HL-60 (cell line): ENCODE results near the gene AK5.

Experiments used
- DNase-seq, 2 experiments: peaks; one replicate each; pipeline ENCODE4 v3.0.0-alpha.2; 2010 to 2020; ENCODE audit warnings: low read depth in 1 of 2, low spot score in 1 of 2
- H3K27ac ChIP-seq: fragments of 250-450 bp; sonication (Bioruptor Pico); replicated peaks from 2 replicates; pipeline ENCODE4 v1.5.1; 2020; ENCODE audit warnings: mild to moderate bottlenecking, moderate library complexity
- H3K27me3 ChIP-seq: fragments of 250-450 bp; sonication (Bioruptor Pico); 2 replicates; pipeline ENCODE4 v1.5.1; 2021; ENCODE audit warnings: mild to moderate bottlenecking, moderate library complexity; ENCODE audit not compliant: insufficient read depth, poor library complexity, severe bottlenecking
- H3K4me3 ChIP-seq: replicated peaks from 2 replicates; pipeline ENCODE4 v1.5.1; 2011; ENCODE audit warnings: mild to moderate bottlenecking, control low read depth, low read length; ENCODE audit not compliant: insufficient read depth
- GABPA ChIP-seq: IDR thresholded peaks from 2 replicates; pipeline ENCODE4 v1.6.1; 2012; ENCODE audit warnings: low read depth
- POLR2AphosphoS5 ChIP-seq: IDR thresholded peaks from 2 replicates; pipeline ENCODE4 v1.6.1; 2012; ENCODE audit warnings: low read depth
- SPI1 ChIP-seq: IDR thresholded peaks from 2 replicates; pipeline ENCODE4 v1.6.1; 2012; ENCODE audit warnings: low read depth, mild to moderate bottlenecking, borderline replicate concordance
- TF ChIP-seq, protein P1 (sequence below): IDR thresholded peaks from one replicate; pipeline ENCODE4 v1.5.1; 2011; ENCODE audit warnings: low read length, control low read depth, inconsistent platforms; ENCODE audit not compliant: insufficient read depth
- TF ChIP-seq, protein P2 (sequence below): IDR thresholded peaks from 2 replicates; pipeline ENCODE4 v1.6.1; 2012; ENCODE audit warnings: low read depth; ENCODE audit not compliant: insufficient replicate concordance

AK5 gene

DNA sequence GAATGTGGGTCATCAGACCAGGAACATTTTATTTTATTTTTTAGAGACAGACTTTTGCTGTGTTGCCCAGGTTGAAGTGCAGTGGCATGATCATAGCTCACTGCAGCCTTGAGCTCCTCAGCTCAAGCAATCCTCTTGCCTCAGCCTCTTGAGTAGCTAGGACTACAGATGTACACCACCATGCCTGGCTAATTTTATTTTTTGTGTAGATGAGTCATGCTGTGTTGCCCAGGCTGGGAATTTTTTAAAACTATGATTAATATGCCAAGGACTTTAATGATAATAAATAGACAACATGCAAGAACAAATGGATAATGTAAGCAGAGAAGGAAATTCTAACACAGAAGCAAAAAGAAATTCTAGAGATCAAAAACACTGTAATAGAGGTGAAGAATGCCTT, 142.4 kb downstream of the AK5 start:
- Histone ChIP-seq H3K27me3 (no peaks in the 10 kb centered on the region), H3K4me3 (no peak overlapping the region), H3K27ac (no peak overlapping the region)
- TF ChIP-seq GABPA (no peak), SPI1 (no peak), POLR2AphosphoS5 (no peak)
- TF ChIP-seq, protein P1, sequence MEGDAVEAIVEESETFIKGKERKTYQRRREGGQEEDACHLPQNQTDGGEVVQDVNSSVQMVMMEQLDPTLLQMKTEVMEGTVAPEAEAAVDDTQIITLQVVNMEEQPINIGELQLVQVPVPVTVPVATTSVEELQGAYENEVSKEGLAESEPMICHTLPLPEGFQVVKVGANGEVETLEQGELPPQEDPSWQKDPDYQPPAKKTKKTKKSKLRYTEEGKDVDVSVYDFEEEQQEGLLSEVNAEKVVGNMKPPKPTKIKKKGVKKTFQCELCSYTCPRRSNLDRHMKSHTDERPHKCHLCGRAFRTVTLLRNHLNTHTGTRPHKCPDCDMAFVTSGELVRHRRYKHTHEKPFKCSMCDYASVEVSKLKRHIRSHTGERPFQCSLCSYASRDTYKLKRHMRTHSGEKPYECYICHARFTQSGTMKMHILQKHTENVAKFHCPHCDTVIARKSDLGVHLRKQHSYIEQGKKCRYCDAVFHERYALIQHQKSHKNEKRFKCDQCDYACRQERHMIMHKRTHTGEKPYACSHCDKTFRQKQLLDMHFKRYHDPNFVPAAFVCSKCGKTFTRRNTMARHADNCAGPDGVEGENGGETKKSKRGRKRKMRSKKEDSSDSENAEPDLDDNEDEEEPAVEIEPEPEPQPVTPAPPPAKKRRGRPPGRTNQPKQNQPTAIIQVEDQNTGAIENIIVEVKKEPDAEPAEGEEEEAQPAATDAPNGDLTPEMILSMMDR, result no peak
- TF ChIP-seq, protein P2, sequence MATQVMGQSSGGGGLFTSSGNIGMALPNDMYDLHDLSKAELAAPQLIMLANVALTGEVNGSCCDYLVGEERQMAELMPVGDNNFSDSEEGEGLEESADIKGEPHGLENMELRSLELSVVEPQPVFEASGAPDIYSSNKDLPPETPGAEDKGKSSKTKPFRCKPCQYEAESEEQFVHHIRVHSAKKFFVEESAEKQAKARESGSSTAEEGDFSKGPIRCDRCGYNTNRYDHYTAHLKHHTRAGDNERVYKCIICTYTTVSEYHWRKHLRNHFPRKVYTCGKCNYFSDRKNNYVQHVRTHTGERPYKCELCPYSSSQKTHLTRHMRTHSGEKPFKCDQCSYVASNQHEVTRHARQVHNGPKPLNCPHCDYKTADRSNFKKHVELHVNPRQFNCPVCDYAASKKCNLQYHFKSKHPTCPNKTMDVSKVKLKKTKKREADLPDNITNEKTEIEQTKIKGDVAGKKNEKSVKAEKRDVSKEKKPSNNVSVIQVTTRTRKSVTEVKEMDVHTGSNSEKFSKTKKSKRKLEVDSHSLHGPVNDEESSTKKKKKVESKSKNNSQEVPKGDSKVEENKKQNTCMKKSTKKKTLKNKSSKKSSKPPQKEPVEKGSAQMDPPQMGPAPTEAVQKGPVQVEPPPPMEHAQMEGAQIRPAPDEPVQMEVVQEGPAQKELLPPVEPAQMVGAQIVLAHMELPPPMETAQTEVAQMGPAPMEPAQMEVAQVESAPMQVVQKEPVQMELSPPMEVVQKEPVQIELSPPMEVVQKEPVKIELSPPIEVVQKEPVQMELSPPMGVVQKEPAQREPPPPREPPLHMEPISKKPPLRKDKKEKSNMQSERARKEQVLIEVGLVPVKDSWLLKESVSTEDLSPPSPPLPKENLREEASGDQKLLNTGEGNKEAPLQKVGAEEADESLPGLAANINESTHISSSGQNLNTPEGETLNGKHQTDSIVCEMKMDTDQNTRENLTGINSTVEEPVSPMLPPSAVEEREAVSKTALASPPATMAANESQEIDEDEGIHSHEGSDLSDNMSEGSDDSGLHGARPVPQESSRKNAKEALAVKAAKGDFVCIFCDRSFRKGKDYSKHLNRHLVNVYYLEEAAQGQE, result no peak
- no peak for DNase-seq

DNA sequence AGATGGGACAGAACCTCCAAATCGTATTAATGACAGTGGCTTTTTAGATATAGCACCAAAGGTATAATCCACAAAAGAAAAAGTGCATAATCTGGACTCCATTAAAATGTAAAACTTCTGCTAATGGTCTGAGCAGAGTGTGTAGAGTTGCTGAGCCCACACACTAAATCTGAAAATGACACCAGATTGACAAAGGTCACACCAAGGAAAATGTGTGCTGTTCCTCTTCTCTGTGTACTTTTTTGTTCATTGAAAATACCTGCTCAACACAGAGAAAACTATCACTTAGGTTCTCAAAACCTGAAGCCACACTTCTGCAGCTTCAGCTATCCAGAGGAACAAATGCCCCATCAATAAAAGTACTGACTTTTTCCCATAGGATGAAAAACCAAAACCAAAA, 146.2 kb downstream of the AK5 start:
- Histone ChIP-seq H3K27ac (no peak overlapping the region), H3K27me3 (no peaks in the 10 kb centered on the region), H3K4me3 (no peak overlapping the region)
- DNase-seq, result no peak
- TF ChIP-seq GABPA, result no peak
- TF ChIP-seq, protein P1, result no peak
- TF ChIP-seq SPI1, result no peak
- TF ChIP-seq, protein P2, result no peak
- no peak for TF ChIP-seq POLR2AphosphoS5

DNA sequence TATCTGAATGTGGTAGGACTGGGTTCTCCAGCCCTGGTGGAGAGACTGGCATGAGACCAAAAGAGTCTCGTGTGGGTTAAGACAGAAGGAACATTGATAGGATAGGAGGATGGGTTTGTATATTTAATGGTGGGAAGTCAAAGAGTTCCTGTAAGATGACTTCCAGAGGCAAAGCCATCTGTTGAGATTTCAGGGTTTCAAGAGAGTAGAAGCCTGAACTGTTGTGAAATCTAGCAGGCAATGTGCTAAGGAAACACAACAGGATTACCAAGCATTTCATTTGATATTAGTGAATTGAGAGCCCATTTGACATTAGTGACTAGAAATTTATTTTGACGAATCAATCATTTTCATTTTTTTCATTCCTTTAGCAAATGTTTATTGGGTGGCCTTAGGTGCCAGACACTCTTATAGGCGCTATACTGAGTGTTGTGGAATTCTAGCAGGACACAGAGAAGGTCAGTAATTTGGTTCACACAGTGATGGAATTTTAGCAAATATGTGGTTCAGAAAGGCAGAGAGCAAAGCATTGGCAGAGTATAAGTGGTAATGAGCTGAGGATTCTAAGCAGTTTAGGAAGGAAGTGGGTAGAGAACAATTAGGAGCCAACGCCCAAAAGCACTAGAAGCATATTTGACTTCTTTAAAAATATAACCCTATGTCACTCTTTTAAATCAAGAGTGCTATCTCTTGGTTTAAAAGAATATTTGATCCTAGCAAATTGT, 149.3 kb downstream of the AK5 start:
- peak; percentile 77 for TF ChIP-seq SPI1
- TF ChIP-seq, protein P1, result no peak
- H3K4me3 ChIP-seq, result no peak overlapping the region
- DNase-seq, result peak in 1 of 2 experiments; percentile 13
- H3K27me3 ChIP-seq, result no peaks in the 10 kb centered on the region
- 0 out of 2 replicates have a peak overlapping the region, but pooled peaks have one; percentile 7 for H3K27ac ChIP-seq

DNA sequence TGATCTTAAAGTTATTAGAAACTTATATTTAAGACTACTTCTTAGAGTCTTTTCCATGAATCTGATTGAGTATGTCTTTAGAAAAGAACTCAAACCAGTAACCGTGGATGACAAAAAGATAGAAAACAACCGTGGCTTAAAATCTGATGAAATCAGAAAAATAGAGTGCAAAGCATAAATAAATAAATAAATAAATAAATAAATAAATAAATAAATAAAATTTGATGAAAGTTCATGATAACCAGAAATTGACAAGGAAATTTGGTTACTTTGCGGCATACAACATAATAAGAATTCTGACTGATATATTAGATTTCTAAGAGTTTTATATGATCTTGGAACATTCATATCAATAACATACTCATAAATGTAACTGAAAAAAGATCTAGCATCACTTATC, 152.1 kb downstream of the AK5 start:
- DNase-seq, result no peak
- H3K27ac ChIP-seq, result no peak overlapping the region
- H3K27me3 ChIP-seq, result no peaks in the 10 kb centered on the region
- TF ChIP-seq, protein P1, result no peak
- TF ChIP-seq, protein P2, result no peak
- TF ChIP-seq GABPA, result no peak
- no peak for TF ChIP-seq POLR2AphosphoS5
- TF ChIP-seq SPI1, result no peak
- no peak overlapping the region for H3K4me3 ChIP-seq
